Panc1 (cell line): ENCODE measurements around the gene HSP90AA1. TPM values are rescaled to one million over a fixed set of nuclear protein-coding genes. Genes with fewer than 3 reads are reported as not detected.
"Not testable (repeated sequence)": the region's sequence is repeated elsewhere in the genome, so short reads cannot be mapped to it uniquely, and the experiment has no call there.

Source experiments
- ATAC-seq: fragments of 200-7000 bp; cut with Tn5 transposase; 2 replicates; pipeline ENCODE4 v1.9.1; 2020; ENCODE audit warnings: mild to moderate bottlenecking, moderate library complexity
- BruUV-seq: library from RNA; stranded (reverse); fragments of 400-500 nt; replicated peaks from 2 replicates; lab custom pipeline; 2021; lab: Mats Ljungman, UMichigan
- CTCF ChIA-PET: fragments of 300-600 bp; sonication (Branson Sonifier 250); formaldehyde crosslinking; loops from one replicate; lab custom pipeline; 2022; ENCODE audit warnings: antibody characterized with exemption; lab: Charles Lee
- POLR2A ChIA-PET: fragments of 300-600 bp; sonication (Branson Sonifier 250); formaldehyde crosslinking; loops from one replicate; lab custom pipeline; 2022; ENCODE audit warnings: antibody characterized with exemption; lab: Charles Lee
- DNase-seq: peaks from one replicate; pipeline ENCODE4 v3.0.0-alpha.2; 2010; ENCODE audit warnings: low read depth, low spot score
- H3K27ac ChIP-seq: 2 replicates; pipeline ENCODE4 v1.5.1; 2011; ENCODE audit warnings: mild to moderate bottlenecking, low read length, inconsistent platforms
- H3K27me3 ChIP-seq: fragments of 200-500 bp; sonication (Bioruptor generic); 2 replicates; pipeline ENCODE4 v1.6.0; 2014; ENCODE audit warnings: low read length, inconsistent platforms; ENCODE audit not compliant: control insufficient read depth, insufficient read depth
- H3K36me3 ChIP-seq: fragments of 200-500 bp; sonication (Bioruptor generic); 2 replicates; pipeline ENCODE4 v1.5.1; 2014; ENCODE audit warnings: inconsistent platforms, mild to moderate bottlenecking, low read length, moderate library complexity; ENCODE audit not compliant: control insufficient read depth, insufficient read depth
- H3K4me1 ChIP-seq: 2 replicates; pipeline ENCODE4 v1.5.1; 2011; ENCODE audit warnings: inconsistent platforms, mild to moderate bottlenecking, low read length, moderate library complexity; ENCODE audit not compliant: control insufficient read depth, insufficient read depth
- H3K4me3 ChIP-seq, 2 experiments: 2 replicates each; pipeline ENCODE4 v1.5.1; 2011 to 2012; ENCODE audit warnings: low read depth in 2 of 2, low read length in 2 of 2, mild to moderate bottlenecking in 2 of 2, inconsistent platforms in 1 of 2, moderate library complexity in 1 of 2
- H3K9me3 ChIP-seq: fragments of 200-500 bp; sonication (Bioruptor generic); 2 replicates; pipeline ENCODE4 v1.5.1; 2014; ENCODE audit warnings: low read depth, mild to moderate bottlenecking, inconsistent platforms, low read length, moderate library complexity; ENCODE audit not compliant: control insufficient read depth, insufficient read depth
- CTCF ChIP-seq: fragments of 450-650 bp; IDR thresholded peaks from 2 replicates; pipeline ENCODE4 v1.5.1; 2017; ENCODE audit warnings: mild to moderate bottlenecking
- POLR2AphosphoS5 ChIP-seq: IDR thresholded peaks from 2 replicates; pipeline ENCODE4 v1.6.1; 2012; ENCODE audit warnings: mild to moderate bottlenecking, low read depth, low read length, moderate library complexity
- SIN3A ChIP-seq: IDR thresholded peaks from 2 replicates; pipeline ENCODE4 v1.6.1; 2012; ENCODE audit warnings: low read depth, mild to moderate bottlenecking, low read length, moderate library complexity, borderline replicate concordance; ENCODE audit not compliant: insufficient read depth
- TCF7L2 ChIP-seq: IDR thresholded peaks from 2 replicates; pipeline ENCODE4 v1.6.1; 2011; ENCODE audit warnings: mild to moderate bottlenecking, low read depth, low read length, inconsistent platforms
- in situ Hi-C: cut with HindIII; loops from 2 replicates; pipeline ENCODE4 v1.10.0; 2016; ENCODE audit warnings: low sequenced_read_pairs, low pct_unique_long_range_greater_than_20kb
- intact Hi-C: fragments of 100-400 bp; cut with micrococcal nuclease; formaldehyde crosslinking; loops from one replicate; pipeline ENCODE4 v1.10.0; 2022; ENCODE audit not compliant: unreplicated experiment
- total RNA-seq: library from RNA; stranded (reverse); gene quantifications from one replicate; pipeline ENCODE4 v1.2.1, GENCODE V29; 2021; ENCODE audit not compliant: unreplicated experiment
- TF ChIP-seq, protein P1 (sequence below), 2 experiments: IDR thresholded peaks; 2 replicates each; pipeline ENCODE4 v1.6.1; 2011 to 2012; ENCODE audit warnings: low read depth in 2 of 2, control low read depth in 1 of 2, low read length in 1 of 2, mild to moderate bottlenecking in 1 of 2, moderate library complexity in 1 of 2; ENCODE audit not compliant: insufficient read depth in 1 of 2

HSP90AA1 gene
- total RNA-seq, 1 experiment from 2014 or later, result 383 TPM

GRCh38 chr14:102111101-102111500, 24.3 kb upstream of the HSP90AA1 start:
- no peaks in the 10 kb centered on the region for H3K36me3 ChIP-seq
- no peak overlapping the region for H3K4me3 ChIP-seq
- in situ Hi-C loops, result no loop called here
- H3K27ac ChIP-seq, result no peak overlapping the region
- no peak for DNase-seq
- no peaks in the 10 kb centered on the region for H3K9me3 ChIP-seq
- ATAC-seq, result no peak
- intact Hi-C loops, result no loop called here
- BruUV-seq, result no TSS peak
- no peaks in the 10 kb centered on the region for H3K4me1 ChIP-seq
- no peaks in the 10 kb centered on the region for H3K27me3 ChIP-seq
- ChIA-PET POLR2A (no interaction called here), CTCF (interaction anchor here (0.6 kb wide), 1 partner anchor 175 kb away, joined by 3 read pairs; no protein-coding TSS in a partner anchor)
- TF ChIP-seq TCF7L2 (no peak), CTCF (no peak), SIN3A (no peak), POLR2AphosphoS5 (no peak)
- TF ChIP-seq, protein P1, sequence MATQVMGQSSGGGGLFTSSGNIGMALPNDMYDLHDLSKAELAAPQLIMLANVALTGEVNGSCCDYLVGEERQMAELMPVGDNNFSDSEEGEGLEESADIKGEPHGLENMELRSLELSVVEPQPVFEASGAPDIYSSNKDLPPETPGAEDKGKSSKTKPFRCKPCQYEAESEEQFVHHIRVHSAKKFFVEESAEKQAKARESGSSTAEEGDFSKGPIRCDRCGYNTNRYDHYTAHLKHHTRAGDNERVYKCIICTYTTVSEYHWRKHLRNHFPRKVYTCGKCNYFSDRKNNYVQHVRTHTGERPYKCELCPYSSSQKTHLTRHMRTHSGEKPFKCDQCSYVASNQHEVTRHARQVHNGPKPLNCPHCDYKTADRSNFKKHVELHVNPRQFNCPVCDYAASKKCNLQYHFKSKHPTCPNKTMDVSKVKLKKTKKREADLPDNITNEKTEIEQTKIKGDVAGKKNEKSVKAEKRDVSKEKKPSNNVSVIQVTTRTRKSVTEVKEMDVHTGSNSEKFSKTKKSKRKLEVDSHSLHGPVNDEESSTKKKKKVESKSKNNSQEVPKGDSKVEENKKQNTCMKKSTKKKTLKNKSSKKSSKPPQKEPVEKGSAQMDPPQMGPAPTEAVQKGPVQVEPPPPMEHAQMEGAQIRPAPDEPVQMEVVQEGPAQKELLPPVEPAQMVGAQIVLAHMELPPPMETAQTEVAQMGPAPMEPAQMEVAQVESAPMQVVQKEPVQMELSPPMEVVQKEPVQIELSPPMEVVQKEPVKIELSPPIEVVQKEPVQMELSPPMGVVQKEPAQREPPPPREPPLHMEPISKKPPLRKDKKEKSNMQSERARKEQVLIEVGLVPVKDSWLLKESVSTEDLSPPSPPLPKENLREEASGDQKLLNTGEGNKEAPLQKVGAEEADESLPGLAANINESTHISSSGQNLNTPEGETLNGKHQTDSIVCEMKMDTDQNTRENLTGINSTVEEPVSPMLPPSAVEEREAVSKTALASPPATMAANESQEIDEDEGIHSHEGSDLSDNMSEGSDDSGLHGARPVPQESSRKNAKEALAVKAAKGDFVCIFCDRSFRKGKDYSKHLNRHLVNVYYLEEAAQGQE (IDR thresholded peaks at IDR 0.05; ENCODE audit: insufficient read depth in 1 of 2, low read depth in 2 of 2, low read length in 1 of 2), result no peak

DNA sequence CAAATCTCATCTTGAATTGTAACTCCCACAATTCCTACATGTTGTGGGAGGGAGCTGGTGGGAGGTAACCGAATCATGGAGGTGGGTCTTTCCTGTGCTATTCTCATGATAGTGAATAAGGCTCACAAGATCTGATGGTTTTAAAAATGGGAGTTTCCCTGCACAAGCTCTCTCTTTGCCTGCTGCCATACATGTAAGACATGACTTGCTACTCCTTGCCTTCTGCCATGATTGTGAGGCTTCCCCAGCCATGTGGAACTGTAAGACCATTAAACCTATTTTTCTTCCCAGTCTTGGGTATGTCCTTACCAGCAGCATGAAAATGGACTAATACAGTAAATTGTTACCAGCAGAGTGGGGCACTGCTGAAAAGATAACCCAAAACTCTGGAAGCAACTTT, 22.5 kb upstream of the HSP90AA1 start:
- CTCF ChIA-PET, H3K4me3 ChIP-seq, POLR2A ChIA-PET, ATAC-seq, H3K9me3 ChIP-seq, H3K36me3 ChIP-seq, intact Hi-C loops, in situ Hi-C loops, H3K27ac ChIP-seq, DNase-seq, BruUV-seq, H3K27me3 ChIP-seq, H3K4me1 ChIP-seq: not testable (repeated sequence)

DNA sequence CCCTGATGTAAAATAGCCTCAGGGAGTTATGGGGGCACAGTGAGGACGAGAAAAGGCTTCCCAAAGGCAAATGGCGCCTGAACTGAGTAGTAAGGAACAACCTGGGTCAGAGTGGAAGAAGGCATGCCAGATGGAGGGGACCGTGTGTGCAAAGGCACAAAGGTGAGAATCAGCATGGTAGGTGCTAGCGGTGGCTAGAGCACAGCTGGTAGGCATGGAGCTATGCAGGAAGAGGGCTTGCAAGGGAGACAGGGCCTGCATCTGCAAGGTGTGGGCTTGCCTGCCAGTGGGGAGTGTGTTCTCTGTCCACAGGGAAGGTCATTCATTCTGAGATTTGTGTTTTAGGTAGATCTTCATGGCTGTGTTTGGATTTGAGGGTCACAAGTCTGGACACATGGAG, 18.5 kb upstream of the HSP90AA1 start:
- ChIA-PET CTCF (no interaction called here), POLR2A (interaction anchor here (0.7 kb wide), 1 partner anchor 167 kb away, joined by 5 read pairs; no protein-coding TSS in a partner anchor)

More for the DNA sequence above, 18.5 kb upstream of the HSP90AA1 start:
- ATAC-seq, result no peak
- Histone ChIP-seq H3K27me3 (no peaks in the 10 kb centered on the region), H3K36me3 (no peaks in the 10 kb centered on the region), H3K9me3 (no peaks in the 10 kb centered on the region), H3K27ac (no peak overlapping the region), H3K4me1 (no peaks in the 10 kb centered on the region), H3K4me3 (no peak overlapping the region)
- no peak for DNase-seq
- TF ChIP-seq POLR2AphosphoS5 (no peak), SIN3A (no peak), CTCF (no peak), TCF7L2 (no peak)
- TF ChIP-seq, protein P1 (IDR thresholded peaks at IDR 0.05; ENCODE audit: insufficient read depth in 1 of 2, low read depth in 2 of 2, low read length in 1 of 2), result no peak
- in situ Hi-C loops (no loop called here), intact Hi-C loops (no loop called here)
- BruUV-seq, result no TSS peak
